Activated CD4-positive, alpha-beta memory T cell treated with anti-CD3 and anti-CD28 coated beads for 36 hours (primary cell): ENCODE data around the gene MED27. TPM values are rescaled to one million over a fixed set of nuclear protein-coding genes. Genes with fewer than 3 reads are reported as not detected.
"Not testable (repeated sequence)": the region's sequence is repeated elsewhere in the genome, so short reads cannot be mapped to it uniquely, and the experiment has no call there.

ENCODE experiments used
- CTCF ChIA-PET: fragments of 350-600 bp; sonication (Branson Sonifier 250); formaldehyde crosslinking; loops from one replicate; lab custom pipeline; 2021; ENCODE audit warnings: antibody characterized with exemption, inconsistent platforms; lab: Charles Lee
- POLR2A ChIA-PET: fragments of 350-600 bp; sonication (Branson Sonifier 250); formaldehyde crosslinking; loops from one replicate; lab custom pipeline; 2021; ENCODE audit warnings: antibody characterized with exemption; lab: Charles Lee
- DNase-seq: peaks from one replicate; pipeline ENCODE4 v3.0.0-alpha.2; 2020
- H3K27ac Mint-ChIP-seq: one replicate; pipeline ENCODE4 v1.8.0; 2021; ENCODE audit warnings: mixed read lengths
- H3K27me3 Mint-ChIP-seq: one replicate; pipeline ENCODE4 v1.8.0; 2021; ENCODE audit warnings: mixed read lengths
- H3K36me3 Mint-ChIP-seq: one replicate; pipeline ENCODE4 v1.8.0; 2021; ENCODE audit warnings: mixed read lengths
- H3K4me1 Mint-ChIP-seq: one replicate; pipeline ENCODE4 v1.8.0; 2021; ENCODE audit warnings: low read depth, mixed read lengths
- H3K4me3 Mint-ChIP-seq: one replicate; pipeline ENCODE4 v1.8.0; 2021; ENCODE audit warnings: mild to moderate bottlenecking, mixed read lengths
- H3K9me3 Mint-ChIP-seq: one replicate; pipeline ENCODE4 v1.8.0; 2021; ENCODE audit warnings: mixed read lengths
- intact Hi-C: fragments of 100-400 bp; cut with micrococcal nuclease; formaldehyde crosslinking; loops from one replicate; pipeline ENCODE4 v1.15.1; 2023
- total RNA-seq, 2 experiments: library from RNA; stranded (reverse); gene quantifications; one replicate each; pipeline ENCODE4 v1.2.3, GENCODE V29; 2021

MED27 gene
- total RNA-seq, 2 experiments from 2014 or later = 30.1 to 32.4 TPM

- Mint-ChIP-seq H3K4me1 (no peaks in the 10 kb centered on the region), H3K9me3 (no peaks in the 10 kb centered on the region), H3K27me3 (no peaks in the 10 kb centered on the region), H3K36me3 (peaks cover 5% of the 10 kb centered on the region), H3K4me3 (no peak overlapping the region), H3K27ac (no peak overlapping the region)
- POLR2A ChIA-PET = no interaction called here
- intact Hi-C loops = no loop called here
- no peak for DNase-seq
- CTCF ChIA-PET = no interaction called here
Measured at GRCh38 chr9:131946180-131946579, 133.5 kb downstream of the MED27 start.

- peaks cover 6% of the 10 kb centered on the region for H3K36me3 Mint-ChIP-seq
Measured at GRCh38 chr9:131943351-131943841, 136.3 kb downstream of the MED27 start.

GRCh38 chr9:131942146-131942720, 137.4 kb downstream of the MED27 start:
- ChIA-PET CTCF (no interaction called here), POLR2A (no interaction called here)
- no peaks in the 10 kb centered on the region for H3K4me1 Mint-ChIP-seq
- intact Hi-C loops = no loop called here
- peaks cover 17% of the 10 kb centered on the region for H3K36me3 Mint-ChIP-seq
- H3K27ac Mint-ChIP-seq = no peak overlapping the region
- H3K9me3 Mint-ChIP-seq = no peaks in the 10 kb centered on the region
- no peak for DNase-seq
- no peak overlapping the region for H3K4me3 Mint-ChIP-seq
- H3K27me3 Mint-ChIP-seq = no peaks in the 10 kb centered on the region

More at GRCh38 chr9:131943351-131943841, 136.3 kb downstream of the MED27 start:
- Mint-ChIP-seq H3K4me3 (no peak overlapping the region), H3K4me1 (no peaks in the 10 kb centered on the region), H3K27ac (no peak overlapping the region), H3K9me3 (no peaks in the 10 kb centered on the region), H3K27me3 (no peaks in the 10 kb centered on the region)
- ChIA-PET CTCF (no interaction called here), POLR2A (no interaction called here)
- no peak for DNase-seq
- intact Hi-C loops = no loop called here

GRCh38 chr9:131937451-131937850, 142.2 kb downstream of the MED27 start:
- H3K9me3 Mint-ChIP-seq = no peaks in the 10 kb centered on the region
- POLR2A ChIA-PET = no interaction called here

GRCh38 chr9:131936929-131937328, 142.7 kb downstream of the MED27 start:
- H3K36me3 Mint-ChIP-seq = peaks cover 22% of the 10 kb centered on the region

More at GRCh38 chr9:131937451-131937850, 142.2 kb downstream of the MED27 start:
- Mint-ChIP-seq H3K4me1 (no peaks in the 10 kb centered on the region), H3K27ac (no peak overlapping the region), H3K4me3 (no peak overlapping the region), H3K27me3 (no peaks in the 10 kb centered on the region), H3K36me3 (peaks cover 22% of the 10 kb centered on the region)
- intact Hi-C loops = no loop called here
- CTCF ChIA-PET = no interaction called here
- no peak for DNase-seq

GRCh38 chr9:131934673-131935072, 145.0 kb downstream of the MED27 start:
- peaks cover 22% of the 10 kb centered on the region for H3K36me3 Mint-ChIP-seq
- no peaks in the 10 kb centered on the region for H3K4me1 Mint-ChIP-seq
- intact Hi-C loops = no loop called here
- H3K4me3 Mint-ChIP-seq = no peak overlapping the region
- POLR2A ChIA-PET = no interaction called here
- no peak for DNase-seq
- CTCF ChIA-PET = no interaction called here
- H3K9me3 Mint-ChIP-seq = no peaks in the 10 kb centered on the region
- no peak overlapping the region for H3K27ac Mint-ChIP-seq
- no peaks in the 10 kb centered on the region for H3K27me3 Mint-ChIP-seq

More at GRCh38 chr9:131936929-131937328, 142.7 kb downstream of the MED27 start:
- H3K4me3 Mint-ChIP-seq = no peak overlapping the region
- no peaks in the 10 kb centered on the region for H3K9me3 Mint-ChIP-seq
- CTCF ChIA-PET = no interaction called here
- POLR2A ChIA-PET = no interaction called here
- H3K27ac Mint-ChIP-seq = no peak overlapping the region
- no peaks in the 10 kb centered on the region for H3K4me1 Mint-ChIP-seq
- no peak for DNase-seq
- intact Hi-C loops = no loop called here
- H3K27me3 Mint-ChIP-seq = no peaks in the 10 kb centered on the region

GRCh38 chr9:131927091-131927490, 152.6 kb downstream of the MED27 start:
- ChIA-PET POLR2A (no interaction called here), CTCF (interaction anchor here (1.7 kb wide), 1 partner anchor 309 kb away, joined by 4 read pairs; no protein-coding TSS in a partner anchor)
- H3K4me3 Mint-ChIP-seq = no peak overlapping the region
- H3K27ac Mint-ChIP-seq = no peak overlapping the region
- H3K27me3 Mint-ChIP-seq = no peaks in the 10 kb centered on the region
- no peak for DNase-seq
- H3K9me3 Mint-ChIP-seq = no peaks in the 10 kb centered on the region
- H3K4me1 Mint-ChIP-seq = peaks cover 7% of the 10 kb centered on the region
- peaks cover 9% of the 10 kb centered on the region for H3K36me3 Mint-ChIP-seq
- intact Hi-C loops = no loop called here

GRCh38 chr9:131926360-131926922, 153.2 kb downstream of the MED27 start:
- Mint-ChIP-seq H3K27me3 (no peaks in the 10 kb centered on the region), H3K27ac (no peak overlapping the region), H3K4me1 (peaks cover 7% of the 10 kb centered on the region), H3K4me3 (no peak overlapping the region), H3K9me3 (no peaks in the 10 kb centered on the region), H3K36me3 (peaks cover 9% of the 10 kb centered on the region)
- ChIA-PET CTCF (interaction anchor here (1.7 kb wide), 1 partner anchor 310 kb away, joined by 4 read pairs; no protein-coding TSS in a partner anchor), POLR2A (no interaction called here)
- DNase-seq = no peak
- intact Hi-C loops = no loop called here

- no peak overlapping the region for H3K27ac Mint-ChIP-seq
- CTCF ChIA-PET = interaction anchor here (1.7 kb wide), 1 partner anchor 310 kb away, joined by 4 read pairs; no protein-coding TSS in a partner anchor
- no peak for DNase-seq
- H3K36me3 Mint-ChIP-seq = peaks cover 10% of the 10 kb centered on the region
- H3K4me3 Mint-ChIP-seq = no peak overlapping the region
- no peaks in the 10 kb centered on the region for H3K9me3 Mint-ChIP-seq
- peaks cover 7% of the 10 kb centered on the region for H3K4me1 Mint-ChIP-seq
- H3K27me3 Mint-ChIP-seq = no peaks in the 10 kb centered on the region
- POLR2A ChIA-PET = no interaction called here
- intact Hi-C loops = no loop called here
Measured at GRCh38 chr9:131925677-131926177, 153.9 kb downstream of the MED27 start.

GRCh38 chr9:131923766-131924165, 155.9 kb downstream of the MED27 start:
- Mint-ChIP-seq H3K4me3 (no peak overlapping the region), H3K4me1 (peaks cover 15% of the 10 kb centered on the region), H3K36me3 (peaks cover 12% of the 10 kb centered on the region), H3K27me3 (no peaks in the 10 kb centered on the region), H3K27ac (no peak overlapping the region), H3K9me3 (no peaks in the 10 kb centered on the region)
- ChIA-PET POLR2A (no interaction called here), CTCF (no interaction called here)
- DNase-seq = no peak
- intact Hi-C loops = no loop called here

- ChIA-PET POLR2A (no interaction called here), CTCF (no interaction called here)
- Mint-ChIP-seq H3K27me3 (no peaks in the 10 kb centered on the region), H3K9me3 (no peaks in the 10 kb centered on the region), H3K4me1 (peaks cover 16% of the 10 kb centered on the region), H3K27ac (no peak overlapping the region), H3K4me3 (no peak overlapping the region), H3K36me3 (peaks cover 12% of the 10 kb centered on the region)
- intact Hi-C loops = no loop called here
- DNase-seq = no peak
Measured at GRCh38 chr9:131923132-131923671, 156.5 kb downstream of the MED27 start.

- H3K4me3 Mint-ChIP-seq, H3K27me3 Mint-ChIP-seq, intact Hi-C loops, H3K9me3 Mint-ChIP-seq, H3K27ac Mint-ChIP-seq, POLR2A ChIA-PET, CTCF ChIA-PET, DNase-seq: not testable (repeated sequence)
- H3K4me1 Mint-ChIP-seq = peaks cover 16% of the 10 kb centered on the region
- peaks cover 12% of the 10 kb centered on the region for H3K36me3 Mint-ChIP-seq
Measured at GRCh38 chr9:131921635-131922034, 158.0 kb downstream of the MED27 start.
